Fibroblast of lung (primary cell): ENCODE measurements around the gene CDH4. TPM values are rescaled to one million over a fixed set of nuclear protein-coding genes. Genes with fewer than 3 reads are reported as not detected.

Source experiments
- DNase-seq, 2 donors: peaks; one replicate each; pipeline versions ENCODE4 v3.0.0 to v3.0.0-alpha.2; 2010; ENCODE audit warnings: low read depth in 2 of 2
- H2AFZ ChIP-seq: 2 replicates; pipeline ENCODE4 v1.5.1; 2012; ENCODE audit warnings: low read length, control low read depth, inconsistent platforms
- H3K27ac ChIP-seq: 2 replicates; pipeline ENCODE4 v1.5.1; 2011; ENCODE audit warnings: low read length, control low read depth; ENCODE audit not compliant: insufficient read depth
- H3K27me3 ChIP-seq: 2 replicates; pipeline ENCODE4 v1.5.1; 2011; ENCODE audit warnings: mild to moderate bottlenecking, low read length; ENCODE audit not compliant: control insufficient read depth, insufficient read depth
- H3K36me3 ChIP-seq: 2 replicates; pipeline ENCODE4 v1.5.1; 2011; ENCODE audit warnings: low read length; ENCODE audit not compliant: control insufficient read depth, insufficient read depth
- H3K4me1 ChIP-seq: 2 replicates; pipeline ENCODE4 v1.5.1; 2011; ENCODE audit warnings: low read length; ENCODE audit not compliant: control insufficient read depth, insufficient read depth; ENCODE audit errors: extremely low read depth
- H3K4me2 ChIP-seq: 2 replicates; pipeline ENCODE4 v1.5.1; 2011; ENCODE audit warnings: low read length, control low read depth; ENCODE audit not compliant: insufficient read depth; ENCODE audit errors: extremely low read depth
- H3K4me3 ChIP-seq, 4 experiments: fragments of 200-600 bp in 1 of 4; sonication (generic) in 1 of 4; replicated peaks in 1 of 4; 2 replicates each; pipeline ENCODE4 v1.5.1; 2011 to 2016; ENCODE audit warnings: low read length in 4 of 4, low read depth in 3 of 4, mild to moderate bottlenecking in 3 of 4, control low read depth in 2 of 4, inconsistent platforms in 1 of 4, mixed read lengths in 1 of 4; ENCODE audit not compliant: insufficient read depth in 1 of 4; ENCODE audit errors: control extremely low read depth in 1 of 4
- H3K79me2 ChIP-seq: 2 replicates; pipeline ENCODE4 v1.5.1; 2012; ENCODE audit warnings: mild to moderate bottlenecking, low read length, inconsistent platforms; ENCODE audit not compliant: control insufficient read depth, insufficient read depth
- H3K9ac ChIP-seq: 2 replicates; pipeline ENCODE4 v1.5.1; 2011; ENCODE audit warnings: mild to moderate bottlenecking, low read length, control low read depth; ENCODE audit not compliant: insufficient read depth
- H3K9me3 ChIP-seq: 2 replicates; pipeline ENCODE4 v1.5.1; 2012; ENCODE audit warnings: low read depth, low read length; ENCODE audit not compliant: control insufficient read depth, insufficient read depth
- H4K20me1 ChIP-seq: 2 replicates; pipeline ENCODE4 v1.5.1; 2011; ENCODE audit warnings: low read length; ENCODE audit not compliant: control insufficient read depth, insufficient read depth; ENCODE audit errors: extremely low read depth
- CTCF ChIP-seq, 2 donors: IDR thresholded peaks in 1 of 2; conservative IDR thresholded peaks in 1 of 2; 1 replicate in 1 of 2; 2 replicates in 1 of 2; pipeline ENCODE4 v1.5.1; 2011 to 2012; ENCODE audit warnings: low read length in 2 of 2, control low read depth in 1 of 2, inconsistent platforms in 1 of 2, low read depth in 1 of 2, mild to moderate bottlenecking in 1 of 2
- EZH2 ChIP-seq: IDR thresholded peaks from 2 replicates; pipeline ENCODE4 v1.5.1; 2012; ENCODE audit warnings: low read length, control low read depth, mild to moderate bottlenecking; ENCODE audit errors: missing control alignments
- polyA plus RNA-seq, 2 donors: library from polyadenylated mRNA; depleted of rRNA in 1 of 2; stranded (reverse) in 1 of 2; unstranded in 1 of 2; fragments of >200 nt; gene quantifications; 2 replicates each; pipeline ENCODE4 v1.2.1, GENCODE V29; 2011 to 2012; ENCODE audit warnings: missing spikeins in 1 of 2
- total RNA-seq: library from RNA; depleted of rRNA; stranded (reverse); fragments of >200 nt; gene quantifications from 2 replicates; pipeline ENCODE4 v1.2.1, GENCODE V29; 2014

CDH4 gene
- total and polyA plus RNA-seq, 2 donors (not counting 1 experiment from before 2014, with no cell fraction given), result 4.8 to 6.8 TPM

- Histone ChIP-seq H3K4me1 (no peaks in the 10 kb centered on the region), H4K20me1 (no peaks in the 10 kb centered on the region), H3K9ac (no peak overlapping the region), H3K4me3 (no peak overlapping the region), H3K27ac (no peak overlapping the region), H3K9me3 (no peaks in the 10 kb centered on the region), H3K36me3 (no peaks in the 10 kb centered on the region), H3K79me2 (no peaks in the 10 kb centered on the region), H2AFZ (no peak overlapping the region), H3K27me3 (no peaks in the 10 kb centered on the region), H3K4me2 (no peak overlapping the region)
- DNase-seq, result no peak
- TF ChIP-seq CTCF (conservative IDR thresholded peaks at IDR 0.05 in 1 of 2, IDR thresholded peaks at IDR 0.05 in 1 of 2; ENCODE audit: low read depth in 1 of 2, low read length in 2 of 2) (no peak), EZH2 (no peak)
Measured at GRCh38 chr20:61891476-61891875, 639.4 kb downstream of the CDH4 start.

DNA sequence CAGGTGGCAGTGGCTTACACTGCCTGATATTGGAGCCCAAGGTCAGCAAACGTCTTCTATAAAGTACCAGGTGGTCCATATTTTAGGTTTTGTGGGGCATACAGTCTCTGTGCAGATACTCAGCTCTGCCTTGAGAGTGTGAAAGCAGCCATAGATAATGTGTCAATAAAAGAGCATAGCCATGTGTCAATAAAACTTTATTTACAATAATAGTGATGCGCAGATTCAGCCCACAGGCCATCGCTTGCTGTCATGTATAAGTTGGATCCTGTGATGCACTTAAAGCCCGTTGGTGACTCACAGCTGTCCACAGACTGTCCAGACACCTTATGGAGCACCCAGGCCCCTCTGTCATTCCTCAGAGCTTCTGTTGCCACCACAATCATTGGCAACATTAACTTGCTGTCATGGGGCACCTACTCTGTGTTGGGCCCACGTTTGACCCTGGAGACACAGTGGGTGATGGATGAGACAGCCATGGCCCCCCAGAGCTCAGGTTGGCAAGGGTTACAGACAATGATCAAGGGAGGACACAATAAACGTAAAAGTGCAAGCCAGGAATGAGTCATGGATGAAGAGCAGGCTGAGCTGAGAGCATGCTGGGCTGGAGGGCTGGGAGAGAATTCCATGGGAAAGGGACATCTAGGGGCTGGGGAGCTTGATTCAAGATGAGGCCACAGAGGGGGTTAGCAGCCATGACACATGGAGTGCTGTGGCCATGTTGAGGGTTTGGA, 640.0 kb downstream of the CDH4 start:
- Histone ChIP-seq H3K27me3 (no peaks in the 10 kb centered on the region), H3K9me3 (no peaks in the 10 kb centered on the region), H3K27ac (no peak overlapping the region), H3K9ac (no peak overlapping the region), H2AFZ (no peak overlapping the region), H3K79me2 (no peaks in the 10 kb centered on the region), H3K36me3 (no peaks in the 10 kb centered on the region), H3K4me2 (no peak overlapping the region), H3K4me3 (no peak overlapping the region), H3K4me1 (no peaks in the 10 kb centered on the region), H4K20me1 (no peaks in the 10 kb centered on the region)
- DNase-seq, result no peak
- TF ChIP-seq EZH2, result no peak
- no peak for TF ChIP-seq CTCF (conservative IDR thresholded peaks at IDR 0.05 in 1 of 2, IDR thresholded peaks at IDR 0.05 in 1 of 2; ENCODE audit: low read depth in 1 of 2, low read length in 2 of 2)

- no peaks in the 10 kb centered on the region for H4K20me1 ChIP-seq
- no peak overlapping the region for H3K27ac ChIP-seq
- H3K9me3 ChIP-seq, result no peaks in the 10 kb centered on the region
- H2AFZ ChIP-seq, result no peak overlapping the region
- DNase-seq, result no peak
- H3K79me2 ChIP-seq, result no peaks in the 10 kb centered on the region
- no peaks in the 10 kb centered on the region for H3K27me3 ChIP-seq
- no peak for TF ChIP-seq CTCF (conservative IDR thresholded peaks at IDR 0.05 in 1 of 2, IDR thresholded peaks at IDR 0.05 in 1 of 2; ENCODE audit: low read depth in 1 of 2, low read length in 2 of 2)
- no peak for TF ChIP-seq EZH2
- no peak overlapping the region for H3K9ac ChIP-seq
- H3K36me3 ChIP-seq, result no peaks in the 10 kb centered on the region
- H3K4me1 ChIP-seq, result no peaks in the 10 kb centered on the region
- no peak overlapping the region for H3K4me3 ChIP-seq
- no peak overlapping the region for H3K4me2 ChIP-seq
Measured at GRCh38 chr20:61895016-61895415, 643.0 kb downstream of the CDH4 start.
